Liver (tissue), 9 donors: ENCODE data around the gene CTPS1. TPM values are rescaled to one million over a fixed set of nuclear protein-coding genes. Genes with fewer than 3 reads are reported as not detected.

ENCODE experiments used
- DNase-seq: peaks from one replicate; pipeline ENCODE4 v3.0.0-alpha.2; 2017; ENCODE audit warnings: low spot score
- H3K27ac ChIP-seq, 2 donors: one replicate each; pipeline ENCODE4 v1.7.0; 2013; ENCODE audit warnings: inconsistent platforms in 2 of 2, low read length in 2 of 2, control low read depth in 1 of 2, low read depth in 1 of 2, mild to moderate bottlenecking in 1 of 2
- H3K27me3 ChIP-seq, 4 donors: one replicate each; pipeline versions ENCODE4 v1.6.1 to v1.7.0; 2013; ENCODE audit warnings: low read length in 3 of 4, inconsistent platforms in 1 of 4, mild to moderate bottlenecking in 1 of 4, moderate library complexity in 1 of 4; ENCODE audit not compliant: control insufficient read depth in 4 of 4, insufficient read depth in 4 of 4
- H3K36me3 ChIP-seq, 4 donors: one replicate each; pipeline versions ENCODE4 v1.6.1 to v1.7.0; 2013; ENCODE audit warnings: low read length in 3 of 4, mild to moderate bottlenecking in 3 of 4, low read depth in 1 of 4, moderate library complexity in 1 of 4; ENCODE audit not compliant: control insufficient read depth in 4 of 4, insufficient read depth in 3 of 4
- H3K4me1 ChIP-seq, 4 donors: one replicate each; pipeline versions ENCODE4 v1.6.1 to v1.7.0; 2013; ENCODE audit warnings: low read length in 3 of 4, mild to moderate bottlenecking in 3 of 4, moderate library complexity in 1 of 4; ENCODE audit not compliant: control insufficient read depth in 4 of 4, insufficient read depth in 4 of 4
- H3K4me3 ChIP-seq, 3 donors: one replicate each; pipeline versions ENCODE4 v1.6.1 to v1.7.0; 2013; ENCODE audit warnings: low read length in 3 of 3, control low read depth in 1 of 3, low read depth in 1 of 3, mild to moderate bottlenecking in 1 of 3
- H3K9ac ChIP-seq, 2 donors: one replicate each; pipeline ENCODE4 v1.7.0; 2013; ENCODE audit warnings: low read length in 2 of 2, mild to moderate bottlenecking in 2 of 2, moderate library complexity in 2 of 2, control low read depth in 1 of 2, low read depth in 1 of 2
- H3K9me3 ChIP-seq, 4 donors: one replicate each; pipeline versions ENCODE4 v1.6.1 to v1.7.0; 2013; ENCODE audit warnings: low read length in 3 of 4; ENCODE audit not compliant: control insufficient read depth in 4 of 4
- GABPA ChIP-seq, 2 donors: IDR thresholded peaks in 1 of 2; conservative IDR thresholded peaks in 1 of 2; 2 replicates each; pipeline ENCODE4 v1.6.1; 2016; ENCODE audit warnings: antibody characterized with exemption in 2 of 2, mild to moderate bottlenecking in 1 of 2, moderate library complexity in 1 of 2
- HNF4A ChIP-seq, 2 donors: conservative IDR thresholded peaks; 2 replicates each; pipeline ENCODE4 v1.6.1; 2016; ENCODE audit warnings: antibody characterized with exemption in 2 of 2, mild to moderate bottlenecking in 2 of 2
- JUND ChIP-seq, 2 donors: IDR thresholded peaks; 2 replicates each; pipeline ENCODE4 v1.6.1; 2016; ENCODE audit warnings: antibody characterized with exemption in 2 of 2
- MAX ChIP-seq: IDR thresholded peaks from 2 replicates; pipeline ENCODE4 v1.6.1; 2016; ENCODE audit warnings: antibody characterized with exemption
- NR2F2 ChIP-seq: IDR thresholded peaks from 2 replicates; pipeline ENCODE4 v1.6.1; 2016; ENCODE audit warnings: antibody characterized with exemption
- REST ChIP-seq: IDR thresholded peaks from 2 replicates; pipeline ENCODE4 v1.6.1; 2016; ENCODE audit warnings: antibody characterized with exemption, mild to moderate bottlenecking
- RXRA ChIP-seq, 2 donors: IDR thresholded peaks; 2 replicates each; pipeline ENCODE4 v1.6.1; 2017 to 2018; ENCODE audit warnings: antibody characterized with exemption in 2 of 2, mild to moderate bottlenecking in 1 of 2
- YY1 ChIP-seq: IDR thresholded peaks from 2 replicates; pipeline ENCODE4 v1.6.1; 2016; ENCODE audit warnings: antibody characterized with exemption, mild to moderate bottlenecking
- WGBS: extraction: QIAGEN DNeasy Blood & Tissue Kit; methylation state at CpG from one replicate; pipeline ENCODE4 v1.1.7; 2013; 5-methylcytosine and 5-hydroxymethylcytosine counted together
- polyA plus RNA-seq, 2 donors: library from polyadenylated mRNA; stranded (reverse) in 1 of 2; unstranded in 1 of 2; fragments of 200-250 nt in 1 of 2; fragments of >200 nt in 1 of 2; fragmentation: Nextera tagmentation in 1 of 2; extraction: Ambion mirVana in 1 of 2; gene quantifications; one replicate each; pipeline versions ENCODE4 v1.2.1 to v1.2.3, GENCODE V29; 2013 to 2015
- total RNA-seq, 2 donors: library from RNA; depleted of rRNA; stranded (reverse); fragments of >200 nt; gene quantifications; one replicate each; pipeline ENCODE4 v1.2.3, GENCODE V29; 2014
- donor health status: healthy.
- donor health status: healthy.
- donor health status: healthy.
- donor health status: healthy.
- donor health status: healthy.

The CTPS1 gene
- total and polyA plus RNA-seq, 4 donors: 13.6 to 46.9 (median 19.8) TPM

GRCh38 chr1:41020654-41021053 is 41.2 kb downstream of the CTPS1 start:
- no peak overlapping the region for H3K4me3 ChIP-seq
- no peak overlapping the region for H3K27ac ChIP-seq
- no peaks in the 10 kb centered on the region for H3K9me3 ChIP-seq
- 90% methylated on average over 3 of the region's 3 CpGs for WGBS
- DNase-seq: no peak
- no peak overlapping the region for H3K9ac ChIP-seq
- no peaks in the 10 kb centered on the region for H3K27me3 ChIP-seq
- peaks cover 2 to 27% (median 13%) of the 10 kb centered on the region in 4 donors for H3K36me3 ChIP-seq
- H3K4me1 ChIP-seq: no peaks in the 10 kb centered on the region
- TF ChIP-seq MAX: no peak
- no peak for TF ChIP-seq REST
- no peak for TF ChIP-seq NR2F2

- no peaks in the 10 kb centered on the region for H3K27me3 ChIP-seq
- H3K27ac ChIP-seq: no peak within 1 kb of the TSS
- H3K4me1 ChIP-seq: no peaks in the 10 kb centered on the region
- DNase-seq: no peak
- peak in 1 of 2 donors; percentile 58 for TF ChIP-seq RXRA (IDR thresholded peaks at IDR 0.05)
- no peak for TF ChIP-seq YY1
- peak in 1 of 2 donors; percentile 4 for TF ChIP-seq HNF4A (conservative IDR thresholded peaks at IDR 0.05)
- no peak for TF ChIP-seq JUND (IDR thresholded peaks at IDR 0.05)
- peak; percentile 28 for TF ChIP-seq NR2F2
- H3K4me3 ChIP-seq: no peak within 1 kb of the TSS
- H3K9me3 ChIP-seq: no peaks in the 10 kb centered on the region
- no peak within 1 kb of the TSS for H3K9ac ChIP-seq
- WGBS: 60% methylated on average over 12 of the region's 12 CpGs
- peaks cover 0 to 18% (median 6%) of the 10 kb centered on the region in 4 donors for H3K36me3 ChIP-seq
These were observed 42.2 kb downstream of the CTPS1 start, which contains the start of gene SLFNL1 for GRCh38 chr1:41021526-41022308. Gene SLFNL1, minus strand, starts transcription at chr1:41021725. Its CDS starts 1,065 bp downstream, at chr1:41020660.

GRCh38 chr1:41022424-41022823 is 42.9 kb downstream of the CTPS1 start:
- H3K4me3 ChIP-seq: no peak overlapping the region
- no peaks in the 10 kb centered on the region for H3K27me3 ChIP-seq
- H3K36me3 ChIP-seq: peaks cover 0 to 18% (median 4%) of the 10 kb centered on the region in 4 donors
- WGBS: 93% methylated on average over 10 of the region's 10 CpGs
- H3K9ac ChIP-seq: no peak overlapping the region
- H3K9me3 ChIP-seq: no peaks in the 10 kb centered on the region
- no peaks in the 10 kb centered on the region for H3K4me1 ChIP-seq
- no peak for TF ChIP-seq GABPA (IDR thresholded peaks at IDR 0.05 in 1 of 2, conservative IDR thresholded peaks at IDR 0.05 in 1 of 2)
- no peak for DNase-seq
- H3K27ac ChIP-seq: no peak overlapping the region
